Muscle of leg (tissue), 11 donors: ENCODE results near the gene MRPS34. TPM values are rescaled to one million over a fixed set of nuclear protein-coding genes. Genes with fewer than 3 reads are reported as not detected.
A peak's percentile ranks its signal among the peaks of the same experiment; 100 is the strongest.

Experiments
- DNase-seq: peaks from one replicate; pipeline ENCODE4 v3.0.0; 2013
- H3K27ac ChIP-seq: one replicate; pipeline ENCODE4 v1.5.1; 2013; ENCODE audit warnings: mild to moderate bottlenecking, low read length, control low read depth
- H3K27me3 ChIP-seq: one replicate; pipeline ENCODE4 v1.6.1; 2013; ENCODE audit warnings: low read length; ENCODE audit not compliant: control insufficient read depth, insufficient read depth
- H3K36me3 ChIP-seq: one replicate; pipeline ENCODE4 v1.6.1; 2013; ENCODE audit warnings: low read length; ENCODE audit not compliant: control insufficient read depth, insufficient read depth
- H3K4me1 ChIP-seq: one replicate; pipeline ENCODE4 v1.6.1; 2013; ENCODE audit warnings: low read length; ENCODE audit not compliant: control insufficient read depth, insufficient read depth
- H3K4me3 ChIP-seq: one replicate; pipeline ENCODE4 v1.5.1; 2013; ENCODE audit warnings: low read length, control low read depth
- H3K9me3 ChIP-seq: replicated peaks from 2 replicates; pipeline ENCODE4 v1.6.1; 2013; ENCODE audit warnings: low read depth, low read length; ENCODE audit not compliant: control insufficient read depth
- WGBS: methylation state at CpG from one replicate; pipeline ENCODE4 v1.1.5; 2013; ENCODE audit warnings: missing lambda C conversion rate; ENCODE audit not compliant: insufficient coverage; 5-methylcytosine and 5-hydroxymethylcytosine counted together
- polyA plus RNA-seq, 8 donors: library from polyadenylated mRNA; unstranded; fragments of 120-200 nt; gene quantifications; one replicate each; pipeline versions ENCODE4 v1.2.1 to v1.2.3, GENCODE V29; 2013; ENCODE audit warnings: inconsistent platforms in 1 of 8, low replicate concordance in 1 of 8; ENCODE audit not compliant: insufficient read length in 8 of 8, insufficient read depth in 1 of 8
- total RNA-seq: library from RNA; stranded (reverse); fragments of 120-200 nt; gene quantifications from one replicate; pipeline ENCODE4 v1.2.4, GENCODE V29; 2013

The MRPS34 gene
- total and polyA plus RNA-seq, 9 donors = 44.7 to 57.8 (median 49.6) TPM

GRCh38 chr16:1771188-1771863 is 1.6 kb downstream of the MRPS34 start, which contains the start of gene NME3:
TSS of gene NME3 (minus strand) at chr16:1771543. CDS start at chr16:1771534, 9 bp downstream.
- H3K27me3 ChIP-seq = no peaks in the 10 kb centered on the region
- no peaks in the 10 kb centered on the region for H3K9me3 ChIP-seq
- peak within 1 kb of the TSS; percentile 74 for H3K4me3 ChIP-seq
- H3K27ac ChIP-seq = peak within 1 kb of the TSS; percentile 51
- peaks cover 56% of the 10 kb centered on the region for H3K36me3 ChIP-seq
- peak; percentile 84 for DNase-seq
- WGBS = under 1% methylated on average over 57 of the region's 79 CpGs
- H3K4me1 ChIP-seq = peaks cover 34% of the 10 kb centered on the region

- H3K4me3 ChIP-seq = peak overlapping the region; percentile 74
- WGBS = 11% methylated on average over 81 of the region's 81 CpGs
- H3K4me1 ChIP-seq = peaks cover 34% of the 10 kb centered on the region
- peaks cover 56% of the 10 kb centered on the region for H3K36me3 ChIP-seq
- H3K27ac ChIP-seq = no peak overlapping the region
- H3K9me3 ChIP-seq = no peaks in the 10 kb centered on the region
- peak; percentile 59 for DNase-seq
- H3K27me3 ChIP-seq = no peaks in the 10 kb centered on the region
Observed at GRCh38 chr16:1770328-1771187, 2.4 kb downstream of the MRPS34 start.

- DNase-seq = no peak
- no peaks in the 10 kb centered on the region for H3K9me3 ChIP-seq
- no peak overlapping the region for H3K4me3 ChIP-seq
- H3K27me3 ChIP-seq = no peaks in the 10 kb centered on the region
- peaks cover 59% of the 10 kb centered on the region for H3K36me3 ChIP-seq
- WGBS = 73% methylated on average over 15 of the region's 27 CpGs
- peaks cover 32% of the 10 kb centered on the region for H3K4me1 ChIP-seq
- H3K27ac ChIP-seq = no peak overlapping the region
Observed at GRCh38 chr16:1769402-1770300, 3.3 kb downstream of the MRPS34 start.

- H3K4me1 ChIP-seq = peaks cover 28% of the 10 kb centered on the region
- H3K36me3 ChIP-seq = peaks cover 63% of the 10 kb centered on the region
- no peak for DNase-seq
- WGBS = 67% methylated on average over 13 of the region's 26 CpGs
- H3K27me3 ChIP-seq = no peaks in the 10 kb centered on the region
- no peaks in the 10 kb centered on the region for H3K9me3 ChIP-seq
- H3K4me3 ChIP-seq = no peak overlapping the region
- H3K27ac ChIP-seq = no peak overlapping the region
Observed at GRCh38 chr16:1768767-1769401, 4.0 kb downstream of the MRPS34 start.

GRCh38 chr16:1768061-1768766 is 4.7 kb downstream of the MRPS34 start:
- no peak for DNase-seq
- no peak overlapping the region for H3K27ac ChIP-seq
- H3K4me3 ChIP-seq = no peak overlapping the region
- WGBS = 79% methylated on average over 41 of the region's 41 CpGs
- peaks cover 25% of the 10 kb centered on the region for H3K4me1 ChIP-seq
- peaks cover 67% of the 10 kb centered on the region for H3K36me3 ChIP-seq
- H3K9me3 ChIP-seq = no peaks in the 10 kb centered on the region
- no peaks in the 10 kb centered on the region for H3K27me3 ChIP-seq

GRCh38 chr16:1767116-1767994 is 5.6 kb downstream of the MRPS34 start:
- Histone ChIP-seq H3K9me3 (no peaks in the 10 kb centered on the region), H3K27me3 (no peaks in the 10 kb centered on the region), H3K4me3 (no peak overlapping the region), H3K4me1 (peaks cover 23% of the 10 kb centered on the region), H3K27ac (no peak overlapping the region), H3K36me3 (peaks cover 75% of the 10 kb centered on the region)
- WGBS = 92% methylated on average over 30 of the region's 42 CpGs
- DNase-seq = no peak

- H3K4me1 ChIP-seq = peaks cover 16% of the 10 kb centered on the region
- no peak overlapping the region for H3K4me3 ChIP-seq
- H3K27me3 ChIP-seq = no peaks in the 10 kb centered on the region
- no peak for DNase-seq
- H3K9me3 ChIP-seq = no peaks in the 10 kb centered on the region
- H3K36me3 ChIP-seq = peaks cover 81% of the 10 kb centered on the region
- 91% methylated on average over 18 of the region's 18 CpGs for WGBS
- H3K27ac ChIP-seq = no peak overlapping the region
Observed at GRCh38 chr16:1766701-1767100, 6.2 kb downstream of the MRPS34 start.

- WGBS = 89% methylated on average over 15 of the region's 19 CpGs
- Histone ChIP-seq H3K27me3 (no peaks in the 10 kb centered on the region), H3K9me3 (no peaks in the 10 kb centered on the region), H3K36me3 (peaks cover 82% of the 10 kb centered on the region), H3K4me1 (peaks cover 16% of the 10 kb centered on the region), H3K27ac (no peak overlapping the region), H3K4me3 (no peak overlapping the region)
- no peak for DNase-seq
Observed at GRCh38 chr16:1766231-1766630, 6.7 kb downstream of the MRPS34 start.
